ENCODE data around the gene GADL1.

GRCh38 chr3:30843877-30844276 is 50.6 kb downstream of the GADL1 start:
- no peak for TF ChIP-seq EZH2 (IDR thresholded peaks at IDR 0.05; ENCODE audit: low read depth)
- no peak for TF ChIP-seq CTCF (conservative IDR thresholded peaks at IDR 0.05)

Measured in PC-9 (cell line).